Middle frontal gyrus (tissue), 1 donor: ENCODE results near the gene MAP1LC3A.

Source experiments
- DNase-seq: peaks from one replicate; pipeline ENCODE4 v3.0.0-alpha.2; 2015; ENCODE audit warnings: low spot score; ENCODE audit errors: extremely low spot score

The MAP1LC3A gene

GRCh38 chr20:34529742-34530141, 28.8 kb upstream of the MAP1LC3A start:
- DNase-seq, result no peak

- DNase-seq, result no peak
These were observed 28.2 kb upstream of the MAP1LC3A start for GRCh38 chr20:34530342-34530741.

GRCh38 chr20:34531608-34532265, 26.8 kb upstream of the MAP1LC3A start:
- no peak for DNase-seq

- no peak for DNase-seq
These were observed 26.2 kb upstream of the MAP1LC3A start for GRCh38 chr20:34532320-34532719.

- no peak for DNase-seq
These were observed 25.8 kb upstream of the MAP1LC3A start for GRCh38 chr20:34532756-34533155.

GRCh38 chr20:34534391-34535165, 23.9 kb upstream of the MAP1LC3A start:
- DNase-seq, result no peak

GRCh38 chr20:34535301-34535840, 23.1 kb upstream of the MAP1LC3A start:
- no peak for DNase-seq

- no peak for DNase-seq
These were observed 22.7 kb upstream of the MAP1LC3A start for GRCh38 chr20:34535857-34536256.

GRCh38 chr20:34536798-34537394, 21.6 kb upstream of the MAP1LC3A start:
- DNase-seq, result no peak

GRCh38 chr20:34537651-34538050, 20.9 kb upstream of the MAP1LC3A start:
- DNase-seq, result no peak

- DNase-seq, result no peak
These were observed 19.8 kb upstream of the MAP1LC3A start for GRCh38 chr20:34538671-34539123.

GRCh38 chr20:34539756-34540155, 18.8 kb upstream of the MAP1LC3A start:
- no peak for DNase-seq

- DNase-seq, result no peak
These were observed 17.8 kb upstream of the MAP1LC3A start for GRCh38 chr20:34540596-34541263.

GRCh38 chr20:34541264-34541901, 17.1 kb upstream of the MAP1LC3A start:
- no peak for DNase-seq

- DNase-seq, result no peak
These were observed 16.6 kb upstream of the MAP1LC3A start for GRCh38 chr20:34541917-34542316.

- no peak for DNase-seq
These were observed 16.1 kb upstream of the MAP1LC3A start for GRCh38 chr20:34542439-34542838.

GRCh38 chr20:34543463-34544056, 15.0 kb upstream of the MAP1LC3A start:
- no peak for DNase-seq

GRCh38 chr20:34544109-34544796, 14.3 kb upstream of the MAP1LC3A start:
- DNase-seq, result no peak

- no peak for DNase-seq
These were observed 11.8 kb upstream of the MAP1LC3A start for GRCh38 chr20:34546751-34547181.
